GM19043 (cell line): Measurements from ENCODE around the gene NKAPD1.

Experiments
- ATAC-seq: cut with Tn5 transposase; IDR thresholded peaks from one replicate; pipeline ENCODE4 v1.9.1; 2021; ENCODE audit warnings: low read depth; ENCODE audit not compliant: unreplicated experiment

The NKAPD1 gene

GRCh38 chr11:112134473-112134872 is 60.4 kb downstream of the NKAPD1 start:
- ATAC-seq, result no peak
